ENCODE data around the gene ITGA1.

DNA sequence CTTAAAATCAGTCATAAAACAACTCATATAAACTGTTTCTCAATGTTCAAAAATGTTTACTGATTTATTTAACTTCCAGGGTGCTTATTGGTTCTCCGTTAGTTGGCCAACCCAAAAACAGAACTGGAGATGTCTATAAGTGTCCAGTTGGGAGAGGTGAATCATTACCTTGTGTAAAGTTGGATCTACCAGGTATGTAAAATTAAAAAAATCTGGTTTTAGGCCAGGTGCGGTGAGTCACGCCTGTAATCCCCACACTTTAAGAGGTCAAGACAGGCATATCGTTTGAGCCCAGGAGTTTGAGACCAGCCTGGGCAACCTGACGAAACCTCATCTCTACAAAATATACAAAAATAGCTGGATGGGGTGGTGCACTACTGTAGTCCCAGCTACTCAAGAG lies 73.7 kb downstream of the ITGA1 start:
- TF ChIP-seq CTCF (IDR thresholded peaks at IDR 0.05) (no peak), EP300 (IDR thresholded peaks at IDR 0.05) (no peak), POLR2A (IDR thresholded peaks at IDR 0.05) (no peak)
